H1 (cell line): ENCODE data around the gene MLLT6. TPM values are rescaled to one million over a fixed set of nuclear protein-coding genes. Genes with fewer than 3 reads are reported as not detected.

Experiments used
- SIX5 ChIP-seq: IDR thresholded peaks from 2 replicates; pipeline ENCODE4 v1.6.1; 2011; ENCODE audit warnings: mild to moderate bottlenecking, low read depth, low read length
- polyA plus RNA-seq, 7 experiments: library from polyadenylated mRNA; depleted of rRNA in 3 of 7; stranded (reverse) in 5 of 7; unstranded in 2 of 7; fragments of >200 nt in 5 of 7; fragments of 200-250 nt in 2 of 7; gene quantifications; 1 replicate in 5 of 7; 2 replicates in 1 of 7; 4 replicates in 1 of 7; pipeline versions ENCODE4 v1.2.1 to v1.2.3, GENCODE V29; 2011 to 2013; ENCODE audit warnings: missing spikeins in 2 of 7, mixed read lengths in 2 of 7
- total RNA-seq: library from RNA; stranded (reverse); fragmentation: NEBNext Ultra II Directional; extraction: Animal tissue kit (Norgen Biotek cat#: 25700); gene quantifications from 2 replicates; pipeline ENCODE4 v1.2.1, GENCODE V29; 2021

Gene MLLT6
- total and polyA plus RNA-seq, 2 of the 8 experiments (the other 6 are each of a cell fraction or from before 2014, with no cell fraction given): 6.5 to 8.0 TPM

- TF ChIP-seq SIX5: no peak
Measured at GRCh38 chr17:38667787-38668122, 37.3 kb upstream of the MLLT6 start (continued).
